GM23338 (cell line): ENCODE data around the gene RBM22. TPM values are rescaled to one million over a fixed set of nuclear protein-coding genes. Genes with fewer than 3 reads are reported as not detected.

Source experiments
- polyA plus RNA-seq: library from polyadenylated mRNA; unstranded; fragments of >200 nt; fragmentation: Nextera tagmentation; extraction: Ambion mirVana; gene quantifications from 2 replicates; pipeline ENCODE4 v1.2.1, GENCODE V29; 2016
- total RNA-seq: library from RNA; depleted of rRNA; stranded (reverse); fragments of >200 nt; shearing (Covaris generic); gene quantifications from 2 replicates; pipeline ENCODE4 v1.2.3, GENCODE V29; 2014; rRNA removed

The RBM22 gene
- total and polyA plus RNA-seq, 2 experiments from 2014 or later: 23.4 to 32.3 TPM

Other genes starting within 250 kb of the RBM22 start
- gene NDST1, start 192.9 kb downstream of the RBM22 start, total RNA-seq: 76.6 and 85.0 TPM in 2 replicates
- gene NDST1, start 192.9 kb downstream of the RBM22 start, polyA plus RNA-seq: 7.3 and 8.5 TPM in 2 replicates
- gene SYNPO, start 60.4 kb downstream of the RBM22 start, total RNA-seq: 1.3 and 3.0 TPM in 2 replicates
- gene SYNPO, start 60.4 kb downstream of the RBM22 start, polyA plus RNA-seq: 0.16 and 0.38 TPM in 2 replicates
- 13.8 and 26.4 TPM in 2 replicates for gene MYOZ3, start 39.8 kb downstream of the RBM22 start, total RNA-seq
- gene MYOZ3, start 39.8 kb downstream of the RBM22 start, polyA plus RNA-seq: 10.9 and 12.7 TPM in 2 replicates
- 41.2 and 41.8 TPM in 2 replicates for gene DCTN4, start 58.0 kb upstream of the RBM22 start, total RNA-seq
- 11.8 and 15.4 TPM in 2 replicates for gene DCTN4, start 58.0 kb upstream of the RBM22 start, polyA plus RNA-seq
- gene SMIM3, start 77.7 kb upstream of the RBM22 start, total RNA-seq: 7.6 and 8.0 TPM in 2 replicates
- gene SMIM3, start 77.7 kb upstream of the RBM22 start, polyA plus RNA-seq: 4.3 and 6.2 TPM in 2 replicates
- gene IRGM, start 145.5 kb upstream of the RBM22 start, total RNA-seq: not detected in 2 replicates
- not detected in 2 replicates for gene IRGM, start 145.5 kb upstream of the RBM22 start, polyA plus RNA-seq
- gene ZNF300, start 203.9 kb upstream of the RBM22 start, total RNA-seq: 22.3 and 25.9 TPM in 2 replicates
- gene ZNF300, start 203.9 kb upstream of the RBM22 start, polyA plus RNA-seq: 10.9 and 15.1 TPM in 2 replicates